ENCODE measurements around the gene ECD. TPM values are rescaled to one million over a fixed set of nuclear protein-coding genes. Genes with fewer than 3 reads are reported as not detected.
A peak's percentile ranks its signal among the peaks of the same experiment; 100 is the strongest.

The ECD gene
- total RNA-seq, 4 donors from 2014 or later, result 6.4 to 27.0 (median 24.7) TPM

DNA sequence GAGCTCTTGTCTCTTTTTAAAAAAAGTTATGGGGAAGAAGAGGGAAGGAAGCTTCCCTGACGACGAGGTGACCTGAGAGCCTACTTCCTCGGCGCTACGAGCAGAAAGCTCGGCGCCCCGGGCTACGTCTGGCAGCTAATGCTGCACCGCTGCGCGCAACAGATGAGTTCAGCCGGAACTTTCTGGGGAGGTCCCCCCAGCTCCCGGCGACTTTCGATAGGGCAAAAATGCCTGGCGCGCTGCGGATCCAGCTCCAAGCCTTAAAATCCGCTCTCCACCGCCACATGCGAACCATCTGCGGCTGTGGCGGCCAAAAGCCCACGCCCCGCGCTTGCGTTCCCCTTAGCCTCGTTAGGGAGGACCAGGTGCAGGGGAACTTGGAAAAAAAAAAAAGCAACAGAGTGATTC lies 71.8 kb downstream of the ECD start:
- in situ Hi-C loops (cut with MboI; ENCODE audit: low pct_ligation_motif_present in 1 of 4, low pct_unique_long_range_greater_than_20kb in 1 of 4, low sequenced_read_pairs in 3 of 4), result loop anchor here in 2 of 4 donors (5.0 to 10.0 kb wide), 2 partner anchors 61 to 69 kb away; partner anchors contain the start of genes ECD (in 1 of the 2) and FAM149B1 (in 1 of the 2)

DNA sequence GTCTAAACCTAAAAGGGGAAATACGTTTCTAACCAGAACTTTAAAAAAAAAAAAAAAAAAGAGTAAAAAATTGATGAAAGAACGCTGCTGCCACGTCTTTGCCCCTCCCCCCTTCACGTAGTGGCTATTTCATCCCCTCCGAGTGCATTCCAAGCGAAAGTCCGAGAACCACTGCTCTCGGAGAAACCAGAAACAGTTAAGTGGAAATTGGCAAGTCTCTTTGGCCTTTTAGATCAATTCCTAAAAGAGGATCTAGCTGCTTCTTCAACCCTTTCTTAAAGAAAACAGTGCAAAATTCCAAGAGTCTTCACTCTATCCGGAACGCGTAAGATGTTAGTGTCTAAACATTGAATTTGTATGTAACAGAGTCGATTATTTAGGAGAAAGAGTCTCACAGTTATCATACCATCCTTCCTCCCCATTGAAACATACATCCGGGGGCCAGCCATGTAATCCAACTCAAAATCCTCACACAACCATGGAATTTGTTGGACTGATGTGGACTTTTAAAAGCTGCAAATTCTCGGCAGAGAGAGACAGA lies 72.3 kb downstream of the ECD start:
- 0 to 1% methylated on average over 12 to 14 of the region's 14 CpGs for WGBS, 2 donors (ENCODE audit: low coverage in 1 of 2)
- intact Hi-C loops (cut with DNase I; ENCODE audit: low total_unique reads), result no loop called here
- peaks cover 6 to 18% (median 10%) of the 10 kb centered on the region in 4 donors for H3K4me1 ChIP-seq
- H3K9me3 ChIP-seq, result no peaks in the 10 kb centered on the region
- peak; percentile 7 to 38 (median 16) for TF ChIP-seq POLR2AphosphoS5 (IDR thresholded peaks at IDR 0.05)
- no peak for TF ChIP-seq POLR2A (IDR thresholded peaks at IDR 0.05)
- no peak for TF ChIP-seq EP300 (IDR thresholded peaks at IDR 0.05; ENCODE audit: low read depth)
- TF ChIP-seq, protein P1, sequence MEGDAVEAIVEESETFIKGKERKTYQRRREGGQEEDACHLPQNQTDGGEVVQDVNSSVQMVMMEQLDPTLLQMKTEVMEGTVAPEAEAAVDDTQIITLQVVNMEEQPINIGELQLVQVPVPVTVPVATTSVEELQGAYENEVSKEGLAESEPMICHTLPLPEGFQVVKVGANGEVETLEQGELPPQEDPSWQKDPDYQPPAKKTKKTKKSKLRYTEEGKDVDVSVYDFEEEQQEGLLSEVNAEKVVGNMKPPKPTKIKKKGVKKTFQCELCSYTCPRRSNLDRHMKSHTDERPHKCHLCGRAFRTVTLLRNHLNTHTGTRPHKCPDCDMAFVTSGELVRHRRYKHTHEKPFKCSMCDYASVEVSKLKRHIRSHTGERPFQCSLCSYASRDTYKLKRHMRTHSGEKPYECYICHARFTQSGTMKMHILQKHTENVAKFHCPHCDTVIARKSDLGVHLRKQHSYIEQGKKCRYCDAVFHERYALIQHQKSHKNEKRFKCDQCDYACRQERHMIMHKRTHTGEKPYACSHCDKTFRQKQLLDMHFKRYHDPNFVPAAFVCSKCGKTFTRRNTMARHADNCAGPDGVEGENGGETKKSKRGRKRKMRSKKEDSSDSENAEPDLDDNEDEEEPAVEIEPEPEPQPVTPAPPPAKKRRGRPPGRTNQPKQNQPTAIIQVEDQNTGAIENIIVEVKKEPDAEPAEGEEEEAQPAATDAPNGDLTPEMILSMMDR (IDR thresholded peaks at IDR 0.05), result no peak
- no peaks in the 10 kb centered on the region for H3K36me3 ChIP-seq
- H3K4me3 ChIP-seq, result peak overlapping the region; percentile 68 to 96 (median 84)
- in situ Hi-C loops (cut with MboI; ENCODE audit: low pct_ligation_motif_present in 1 of 4, low pct_unique_long_range_greater_than_20kb in 1 of 4, low sequenced_read_pairs in 3 of 4), result loop anchor here in 2 of 4 donors (5.0 to 10.0 kb wide), 2 partner anchors 62 to 69 kb away; partner anchors contain the start of genes ECD (in 1 of the 2) and FAM149B1 (in 1 of the 2)
- DNase-seq, result peak; percentile 58
- H3K27me3 ChIP-seq, result no peaks in the 10 kb centered on the region
- peak overlapping the region; percentile 90 to 98 (median 96) for H3K27ac ChIP-seq

More for the DNA sequence above, 71.8 kb downstream of the ECD start:
- peak overlapping the region; percentile 68 to 96 (median 84) for H3K4me3 ChIP-seq
- TF ChIP-seq POLR2A (IDR thresholded peaks at IDR 0.05), result no peak
- TF ChIP-seq POLR2AphosphoS5 (IDR thresholded peaks at IDR 0.05), result peak; percentile 43 to 66 (median 53)
- H3K9me3 ChIP-seq, result no peaks in the 10 kb centered on the region
- 1% methylated on average over 29 of the region's 29 CpGs; no CpG with 5 or more reads in 1 of the 2 donors for WGBS, 2 donors (ENCODE audit: low coverage in 1 of 2)
- peak; percentile 74 for DNase-seq
- H3K27ac ChIP-seq, result peak overlapping the region; percentile 90 to 98 (median 96)
- intact Hi-C loops (cut with DNase I; ENCODE audit: low total_unique reads), result no loop called here
- H3K4me1 ChIP-seq, result peaks cover 6 to 18% (median 10%) of the 10 kb centered on the region in 4 donors
- no peaks in the 10 kb centered on the region for H3K36me3 ChIP-seq
- H3K27me3 ChIP-seq, result no peaks in the 10 kb centered on the region

DNA sequence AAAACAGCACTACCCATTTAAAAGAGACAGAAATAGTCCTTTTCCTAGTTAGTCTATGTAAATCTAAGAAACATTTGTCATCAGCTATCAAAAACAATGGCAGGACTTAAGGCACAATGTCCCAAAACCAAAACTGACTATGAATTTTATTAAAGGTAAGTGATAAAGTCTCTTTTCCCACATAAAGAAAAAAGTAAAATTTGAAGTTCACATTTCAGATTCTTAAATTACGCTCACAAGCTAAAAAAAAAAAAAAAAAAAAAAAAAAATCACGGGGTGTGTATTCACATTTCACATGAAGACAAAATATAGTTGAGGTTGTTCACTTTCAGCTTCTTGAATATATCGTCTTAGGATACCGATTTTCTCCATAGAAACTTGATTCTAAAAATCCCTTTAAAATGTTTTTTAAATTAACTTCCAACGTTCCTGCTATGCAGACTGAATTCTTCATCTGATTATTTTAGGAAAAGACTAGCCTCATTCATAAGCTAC lies 72.8 kb downstream of the ECD start:
- in situ Hi-C loops (cut with MboI; ENCODE audit: low pct_ligation_motif_present in 1 of 4, low pct_unique_long_range_greater_than_20kb in 1 of 4, low sequenced_read_pairs in 3 of 4), result loop anchor here in 2 of 4 donors (5.0 to 10.0 kb wide), 2 partner anchors 62 to 70 kb away; partner anchors contain the start of genes ECD (in 1 of the 2) and FAM149B1 (in 1 of the 2)
- H3K36me3 ChIP-seq, result no peaks in the 10 kb centered on the region
- H3K4me3 ChIP-seq, result peak overlapping the region; percentile 68 to 96 (median 84)
- H3K4me1 ChIP-seq, result peaks cover 6 to 18% (median 10%) of the 10 kb centered on the region in 4 donors
- intact Hi-C loops (cut with DNase I; ENCODE audit: low total_unique reads), result no loop called here
- no peak for DNase-seq
- 5 to 8% methylated on average over 5 of the region's 5 CpGs for WGBS, 2 donors (ENCODE audit: low coverage in 1 of 2)
- no peak for TF ChIP-seq POLR2AphosphoS5 (IDR thresholded peaks at IDR 0.05)
- TF ChIP-seq, protein P1 (IDR thresholded peaks at IDR 0.05), result no peak
- TF ChIP-seq EP300 (IDR thresholded peaks at IDR 0.05; ENCODE audit: low read depth), result no peak
- TF ChIP-seq POLR2A (IDR thresholded peaks at IDR 0.05), result no peak
- no peaks in the 10 kb centered on the region for H3K27me3 ChIP-seq
- no peaks in the 10 kb centered on the region for H3K9me3 ChIP-seq
- H3K27ac ChIP-seq, result peak overlapping the region; percentile 90 to 98 (median 96)

DNA sequence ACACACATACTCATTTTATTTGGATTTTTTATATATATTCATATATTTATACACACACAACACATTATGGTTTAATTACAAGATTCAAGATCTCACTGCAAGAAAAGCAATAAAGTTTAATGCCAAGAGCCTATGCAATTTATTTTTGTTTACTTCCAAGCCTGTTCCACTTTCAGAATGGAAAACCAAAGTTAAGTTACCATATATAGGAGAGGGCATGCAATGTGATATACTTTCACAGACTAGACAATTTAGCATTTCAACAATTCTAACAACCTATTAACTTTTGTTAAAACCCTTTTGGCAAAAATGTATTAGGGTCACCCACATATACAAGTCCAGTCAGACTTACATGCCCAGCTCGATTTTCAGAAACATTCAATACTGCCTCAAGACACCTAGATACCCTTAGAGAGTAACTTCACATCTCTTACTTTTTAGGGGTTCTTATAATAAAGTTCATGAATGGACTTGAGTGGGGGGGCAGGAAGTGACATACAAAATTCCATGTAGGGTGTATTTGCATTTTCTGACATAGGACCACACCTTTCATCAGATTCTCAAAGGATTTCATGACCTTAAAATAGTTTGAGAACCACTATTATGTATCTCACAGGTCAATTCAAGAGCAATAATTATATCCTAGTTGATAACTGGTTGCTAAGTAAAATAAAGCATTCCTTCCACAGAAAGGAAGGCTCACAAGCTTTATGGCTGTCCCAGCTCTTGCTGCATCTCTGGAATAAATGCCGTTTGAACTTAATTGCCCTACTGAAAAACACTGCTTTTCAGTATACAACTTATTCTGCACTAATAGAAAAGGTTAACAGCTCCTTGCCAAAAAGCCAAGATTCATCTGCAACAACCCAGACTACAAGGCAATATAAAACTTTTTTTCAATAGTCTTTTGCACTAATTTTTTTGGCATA lies 73.6 kb downstream of the ECD start:
- peaks cover 6 to 18% (median 10%) of the 10 kb centered on the region in 4 donors for H3K4me1 ChIP-seq
- no peaks in the 10 kb centered on the region for H3K27me3 ChIP-seq
- 38 to 47% methylated on average over 2 of the region's 2 CpGs for WGBS, 2 donors (ENCODE audit: low coverage in 1 of 2)
- in situ Hi-C loops (cut with MboI; ENCODE audit: low pct_ligation_motif_present in 1 of 4, low pct_unique_long_range_greater_than_20kb in 1 of 4, low sequenced_read_pairs in 3 of 4), result loop anchor here in 1 of 4 donors (10.0 kb wide), 1 partner anchor 71 kb away; the partner anchor contains the start of genes ECD and FAM149B1
- peak overlapping the region; percentile 90 to 98 (median 96) for H3K27ac ChIP-seq
- intact Hi-C loops (cut with DNase I; ENCODE audit: low total_unique reads), result no loop called here
- peak overlapping the region in 2 of 4 donors; percentile 74 to 96 for H3K4me3 ChIP-seq
- no peaks in the 10 kb centered on the region for H3K36me3 ChIP-seq
- H3K9me3 ChIP-seq, result no peaks in the 10 kb centered on the region
- TF ChIP-seq, protein P1 (IDR thresholded peaks at IDR 0.05), result no peak
- TF ChIP-seq POLR2A (IDR thresholded peaks at IDR 0.05), result no peak
- TF ChIP-seq EP300 (IDR thresholded peaks at IDR 0.05; ENCODE audit: low read depth), result no peak
- TF ChIP-seq POLR2AphosphoS5 (IDR thresholded peaks at IDR 0.05), result no peak
- DNase-seq, result no peak
